Ascending aorta (tissue), 2 donors: Measurements from ENCODE around the gene SMAD1. TPM values are rescaled to one million over a fixed set of nuclear protein-coding genes. Genes with fewer than 3 reads are reported as not detected.

ENCODE experiments used
- DNase-seq, 2 donors: peaks; one replicate each; pipeline ENCODE4 v3.0.0-alpha.2; 2019; ENCODE audit warnings: low spot score in 2 of 2
- H3K27ac ChIP-seq, 2 donors: fragments of 200-600 bp; sonication (generic); one replicate each; pipeline ENCODE4 v1.5.1; 2016 to 2017; ENCODE audit warnings: mild to moderate bottlenecking in 1 of 2
- H3K27me3 ChIP-seq: fragments of 200-600 bp; sonication (generic); one replicate; pipeline ENCODE4 v1.5.1; 2017
- H3K36me3 ChIP-seq, 2 donors: fragments of 200-600 bp; sonication (generic); one replicate each; pipeline ENCODE4 v1.5.1; 2016
- H3K4me1 ChIP-seq, 2 donors: fragments of 200-600 bp; sonication (generic); one replicate each; pipeline ENCODE4 v1.5.1; 2016 to 2017; ENCODE audit warnings: mild to moderate bottlenecking in 1 of 2
- H3K4me3 ChIP-seq, 2 donors: fragments of 200-600 bp; sonication (generic); one replicate each; pipeline ENCODE4 v1.5.1; 2016 to 2017; ENCODE audit warnings: mild to moderate bottlenecking in 1 of 2
- H3K9me3 ChIP-seq, 2 donors: fragments of 200-600 bp; sonication (generic); one replicate each; pipeline ENCODE4 v1.5.1; 2016
- CTCF ChIP-seq, 3 experiments: fragments of 200-600 bp in 2 of 3; fragments of 450-650 bp in 1 of 3; sonication (generic) in 2 of 3; IDR thresholded peaks; one replicate each; pipeline ENCODE4 v1.5.1; 2016 to 2019; ENCODE audit warnings: antibody characterized with exemption in 3 of 3, mild to moderate bottlenecking in 1 of 3, moderate library complexity in 1 of 3
- intact Hi-C: fragments of 100-400 bp; cut with DNase I; formaldehyde crosslinking; loops from one replicate; pipeline ENCODE4 v1.15.1; 2023
- total RNA-seq: library from RNA; depleted of rRNA; stranded (reverse); fragments of >200 nt; gene quantifications from one replicate; pipeline ENCODE4 v1.1.0, GENCODE V29; 2016

The SMAD1 gene
- total RNA-seq, 1 donor from 2014 or later: 20.1 TPM

GRCh38 chr4:145437466-145437865 is 44.2 kb upstream of the SMAD1 start:
- TF ChIP-seq CTCF (IDR thresholded peaks at IDR 0.05): no peak
- H3K4me3 ChIP-seq: no peak overlapping the region
- no peaks in the 10 kb centered on the region for H3K9me3 ChIP-seq
- no peaks in the 10 kb centered on the region for H3K4me1 ChIP-seq
- H3K27ac ChIP-seq: no peak overlapping the region
- no peaks in the 10 kb centered on the region for H3K36me3 ChIP-seq
- intact Hi-C loops: no loop called here
- H3K27me3 ChIP-seq: no peaks in the 10 kb centered on the region
- DNase-seq: no peak

- DNase-seq: no peak
- Histone ChIP-seq H3K27ac (no peak overlapping the region), H3K36me3 (no peaks in the 10 kb centered on the region), H3K27me3 (no peaks in the 10 kb centered on the region), H3K9me3 (no peaks in the 10 kb centered on the region), H3K4me3 (no peak overlapping the region), H3K4me1 (no peaks in the 10 kb centered on the region)
- no peak for TF ChIP-seq CTCF (IDR thresholded peaks at IDR 0.05)
- intact Hi-C loops: no loop called here
These were observed 43.4 kb upstream of the SMAD1 start for GRCh38 chr4:145438298-145438697.

GRCh38 chr4:145440292-145441007 is 41.2 kb upstream of the SMAD1 start:
- DNase-seq: no peak
- intact Hi-C loops: no loop called here
- Histone ChIP-seq H3K4me3 (no peak overlapping the region), H3K27ac (no peak overlapping the region), H3K27me3 (no peaks in the 10 kb centered on the region), H3K4me1 (no peaks in the 10 kb centered on the region), H3K9me3 (no peaks in the 10 kb centered on the region), H3K36me3 (no peaks in the 10 kb centered on the region)
- TF ChIP-seq CTCF (IDR thresholded peaks at IDR 0.05): no peak

GRCh38 chr4:145446184-145446583 is 35.5 kb upstream of the SMAD1 start:
- TF ChIP-seq CTCF (IDR thresholded peaks at IDR 0.05): no peak
- Histone ChIP-seq H3K27ac (no peak overlapping the region), H3K4me3 (no peak overlapping the region), H3K36me3 (no peaks in the 10 kb centered on the region), H3K27me3 (no peaks in the 10 kb centered on the region), H3K4me1 (no peaks in the 10 kb centered on the region), H3K9me3 (no peaks in the 10 kb centered on the region)
- intact Hi-C loops: no loop called here
- DNase-seq: no peak

- Histone ChIP-seq H3K27ac (no peak overlapping the region), H3K4me3 (no peak overlapping the region), H3K27me3 (no peaks in the 10 kb centered on the region), H3K4me1 (no peaks in the 10 kb centered on the region), H3K36me3 (no peaks in the 10 kb centered on the region), H3K9me3 (no peaks in the 10 kb centered on the region)
- no peak for TF ChIP-seq CTCF (IDR thresholded peaks at IDR 0.05)
- intact Hi-C loops: no loop called here
- DNase-seq: no peak
These were observed 29.8 kb upstream of the SMAD1 start for GRCh38 chr4:145451895-145452294.
